DMS153 treated with DMSO at 0.1 percent for 48 hours (cell line): ENCODE results near the gene ARL4D.
"Not testable (repeated sequence)": the region's sequence is repeated elsewhere in the genome, so short reads cannot be mapped to it uniquely, and the experiment has no call there.

Source experiments
- DNase-seq: peaks from one replicate; lab custom pipeline; 2025; ENCODE audit not compliant: unreplicated experiment; lab: John Stamatoyannopoulos, UW

The ARL4D gene

GRCh38 chr17:43368740-43369506 is 29.9 kb upstream of the ARL4D start:
- peak; percentile 82 for DNase-seq

- DNase-seq: no peak
These were observed 28.8 kb upstream of the ARL4D start for GRCh38 chr17:43369986-43370385.

- no peak for DNase-seq
These were observed 27.5 kb upstream of the ARL4D start for GRCh38 chr17:43371227-43371821.

GRCh38 chr17:43372273-43372911 is 26.4 kb upstream of the ARL4D start:
- no peak for DNase-seq

GRCh38 chr17:43373356-43373755 is 25.4 kb upstream of the ARL4D start:
- DNase-seq: no peak

GRCh38 chr17:43375915-43376314 is 22.9 kb upstream of the ARL4D start:
- not testable (repeated sequence) for DNase-seq

- no peak for DNase-seq
These were observed 21.6 kb upstream of the ARL4D start for GRCh38 chr17:43377056-43377810.

GRCh38 chr17:43378766-43379165 is 20.0 kb upstream of the ARL4D start:
- DNase-seq: no peak

GRCh38 chr17:43380307-43380706 is 18.5 kb upstream of the ARL4D start:
- no peak for DNase-seq

GRCh38 chr17:43381204-43381603 is 17.6 kb upstream of the ARL4D start:
- no peak for DNase-seq

GRCh38 chr17:43381621-43382020 is 17.2 kb upstream of the ARL4D start:
- no peak for DNase-seq

- no peak for DNase-seq
These were observed 16.0 kb upstream of the ARL4D start for GRCh38 chr17:43382776-43383175.

- no peak for DNase-seq
These were observed 15.4 kb upstream of the ARL4D start for GRCh38 chr17:43383372-43383771.

GRCh38 chr17:43383826-43384475 is 14.8 kb upstream of the ARL4D start:
- no peak for DNase-seq

- no peak for DNase-seq
These were observed 14.3 kb upstream of the ARL4D start for GRCh38 chr17:43384476-43384862.

GRCh38 chr17:43385046-43385831 is 13.6 kb upstream of the ARL4D start:
- no peak for DNase-seq

GRCh38 chr17:43388359-43389045 is 10.3 kb upstream of the ARL4D start:
- peak; percentile 76 for DNase-seq

GRCh38 chr17:43389046-43389947 is 9.5 kb upstream of the ARL4D start:
- DNase-seq: peak; percentile 66

GRCh38 chr17:43392397-43392796 is 6.4 kb upstream of the ARL4D start:
- DNase-seq: no peak
